Osteoblast (primary cell): ENCODE data around the gene SLC45A1. TPM values are rescaled to one million over a fixed set of nuclear protein-coding genes. Genes with fewer than 3 reads are reported as not detected.
A peak's percentile ranks its signal among the peaks of the same experiment; 100 is the strongest.

ENCODE experiments used
- DNase-seq: peaks from one replicate; pipeline ENCODE4 v3.0.0; 2011; ENCODE audit warnings: low spot score, mixed read lengths; ENCODE audit not compliant: insufficient read length; ENCODE audit errors: missing footprints
- H2AFZ ChIP-seq: 2 replicates; pipeline ENCODE4 v1.6.0; 2011; ENCODE audit warnings: mild to moderate bottlenecking, low read length
- H3K27ac ChIP-seq: 2 replicates; pipeline ENCODE4 v1.5.1; 2011; ENCODE audit warnings: mild to moderate bottlenecking, low read depth, low read length, moderate library complexity
- H3K27me3 ChIP-seq: 2 replicates; pipeline ENCODE4 v1.6.0; 2012; ENCODE audit warnings: mild to moderate bottlenecking, control low read depth, inconsistent platforms, low read length, moderate library complexity; ENCODE audit not compliant: insufficient read depth
- H3K36me3 ChIP-seq: 2 replicates; pipeline ENCODE4 v1.5.1; 2011; ENCODE audit warnings: mild to moderate bottlenecking, low read length, control low read depth, moderate library complexity; ENCODE audit not compliant: insufficient read depth
- H3K4me1 ChIP-seq: 2 replicates; pipeline ENCODE4 v1.5.1; 2011; ENCODE audit warnings: mild to moderate bottlenecking, low read length, control low read depth, moderate library complexity; ENCODE audit not compliant: insufficient read depth
- H3K4me2 ChIP-seq: 2 replicates; pipeline ENCODE4 v1.6.0; 2011; ENCODE audit warnings: mild to moderate bottlenecking, low read length; ENCODE audit not compliant: insufficient read depth
- H3K4me3 ChIP-seq: fragments of 200-600 bp; sonication (generic); 3 replicates; pipeline ENCODE4 v1.5.1; 2012; ENCODE audit warnings: mild to moderate bottlenecking, low read length, inconsistent platforms; ENCODE audit not compliant: insufficient read depth
- H3K79me2 ChIP-seq: 2 replicates; pipeline ENCODE4 v1.6.0; 2012; ENCODE audit warnings: mild to moderate bottlenecking, low read length, control low read depth, inconsistent platforms; ENCODE audit not compliant: insufficient read depth
- H3K9me3 ChIP-seq: 2 replicates; pipeline ENCODE4 v1.5.1; 2011; ENCODE audit warnings: low read depth, low read length, control low read depth
- H4K20me1 ChIP-seq: 2 replicates; pipeline ENCODE4 v1.6.0; 2012; ENCODE audit warnings: mild to moderate bottlenecking, low read length, control low read depth; ENCODE audit not compliant: insufficient read depth
- total RNA-seq: library from RNA; depleted of rRNA; stranded (reverse); fragments of >200 nt; gene quantifications from 2 replicates; pipeline ENCODE4 v1.2.3, GENCODE V29; 2012
- TF ChIP-seq, protein P1 (sequence below): IDR thresholded peaks from 2 replicates; pipeline ENCODE4 v1.5.1; 2011; ENCODE audit warnings: mild to moderate bottlenecking, low read depth, low read length, moderate library complexity; ENCODE audit errors: extremely low read depth

SLC45A1 gene
- total RNA-seq, 1 donor = 1.8 TPM

DNA sequence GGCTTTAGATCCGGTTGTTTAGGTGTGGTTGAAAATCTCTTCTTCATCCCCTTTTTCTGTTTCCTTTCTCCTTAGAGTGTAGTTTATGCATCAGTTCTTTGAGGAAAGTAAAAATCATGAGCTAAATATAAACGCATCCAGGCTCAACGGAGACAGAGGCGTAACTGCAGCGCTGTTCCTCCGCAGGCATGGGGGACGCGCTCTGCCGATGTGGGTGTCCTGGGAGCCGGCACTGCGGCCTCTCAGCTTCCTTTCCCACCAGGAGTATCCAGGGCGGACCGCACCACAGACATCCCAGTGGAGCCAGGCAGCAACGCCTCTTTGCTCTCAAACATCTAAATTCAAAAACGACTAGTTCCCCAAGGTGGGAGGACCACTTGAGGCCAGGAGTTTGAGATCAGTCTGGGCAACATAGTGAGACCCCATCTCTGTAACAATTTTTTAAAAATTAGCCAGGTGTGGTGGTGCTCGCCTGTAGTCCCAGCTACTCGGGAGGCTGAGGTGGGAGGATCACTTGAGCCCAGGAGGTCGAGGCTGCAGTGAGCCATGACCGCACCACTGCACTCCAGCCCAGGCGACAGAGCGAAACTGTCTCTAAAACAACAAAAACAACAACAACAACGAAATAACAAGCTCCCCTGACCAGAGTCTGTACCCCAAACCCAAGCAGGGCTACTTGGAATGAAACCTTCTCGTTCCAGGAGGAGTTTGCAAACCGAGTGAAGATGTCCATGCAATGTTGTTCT, 16.4 kb downstream of the SLC45A1 start:
- TF ChIP-seq, protein P1, sequence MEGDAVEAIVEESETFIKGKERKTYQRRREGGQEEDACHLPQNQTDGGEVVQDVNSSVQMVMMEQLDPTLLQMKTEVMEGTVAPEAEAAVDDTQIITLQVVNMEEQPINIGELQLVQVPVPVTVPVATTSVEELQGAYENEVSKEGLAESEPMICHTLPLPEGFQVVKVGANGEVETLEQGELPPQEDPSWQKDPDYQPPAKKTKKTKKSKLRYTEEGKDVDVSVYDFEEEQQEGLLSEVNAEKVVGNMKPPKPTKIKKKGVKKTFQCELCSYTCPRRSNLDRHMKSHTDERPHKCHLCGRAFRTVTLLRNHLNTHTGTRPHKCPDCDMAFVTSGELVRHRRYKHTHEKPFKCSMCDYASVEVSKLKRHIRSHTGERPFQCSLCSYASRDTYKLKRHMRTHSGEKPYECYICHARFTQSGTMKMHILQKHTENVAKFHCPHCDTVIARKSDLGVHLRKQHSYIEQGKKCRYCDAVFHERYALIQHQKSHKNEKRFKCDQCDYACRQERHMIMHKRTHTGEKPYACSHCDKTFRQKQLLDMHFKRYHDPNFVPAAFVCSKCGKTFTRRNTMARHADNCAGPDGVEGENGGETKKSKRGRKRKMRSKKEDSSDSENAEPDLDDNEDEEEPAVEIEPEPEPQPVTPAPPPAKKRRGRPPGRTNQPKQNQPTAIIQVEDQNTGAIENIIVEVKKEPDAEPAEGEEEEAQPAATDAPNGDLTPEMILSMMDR = no peak
- Histone ChIP-seq H3K4me3 (no peak overlapping the region), H3K4me2 (no peak overlapping the region), H3K9me3 (no peaks in the 10 kb centered on the region), H3K36me3 (no peaks in the 10 kb centered on the region), H4K20me1 (no peaks in the 10 kb centered on the region), H3K27ac (no peak overlapping the region), H3K79me2 (no peaks in the 10 kb centered on the region), H3K27me3 (no peaks in the 10 kb centered on the region), H2AFZ (no peak overlapping the region), H3K4me1 (no peaks in the 10 kb centered on the region)
- DNase-seq = peak; percentile 43

DNA sequence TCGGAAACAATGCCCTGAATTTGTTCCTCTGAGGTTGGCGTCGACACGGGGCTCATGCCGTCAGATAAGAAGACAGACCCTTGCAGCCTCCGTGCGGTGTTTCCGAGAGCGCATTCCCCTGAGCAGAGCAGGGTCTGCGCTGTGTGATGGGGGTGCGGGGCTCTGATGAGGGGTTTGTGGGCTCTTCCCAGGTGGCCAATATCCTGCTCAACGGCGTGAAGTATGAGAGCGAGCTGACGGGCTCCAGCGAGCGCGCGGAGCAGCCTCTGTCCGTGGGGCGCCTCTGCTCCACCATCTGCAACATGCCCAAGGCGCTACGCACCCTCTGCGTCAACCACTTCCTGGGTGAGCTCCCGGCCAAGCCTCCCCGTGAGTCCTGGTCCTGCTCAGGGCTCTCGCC, 17.3 kb downstream of the SLC45A1 start:
- Histone ChIP-seq H4K20me1 (no peaks in the 10 kb centered on the region), H3K27me3 (no peaks in the 10 kb centered on the region), H3K27ac (no peak overlapping the region), H3K79me2 (no peaks in the 10 kb centered on the region), H3K4me3 (no peak overlapping the region), H3K9me3 (no peaks in the 10 kb centered on the region), H3K4me1 (no peaks in the 10 kb centered on the region), H3K36me3 (no peaks in the 10 kb centered on the region), H2AFZ (no peak overlapping the region), H3K4me2 (no peak overlapping the region)
- DNase-seq = peak; percentile 54
- TF ChIP-seq, protein P1 = no peak

DNA sequence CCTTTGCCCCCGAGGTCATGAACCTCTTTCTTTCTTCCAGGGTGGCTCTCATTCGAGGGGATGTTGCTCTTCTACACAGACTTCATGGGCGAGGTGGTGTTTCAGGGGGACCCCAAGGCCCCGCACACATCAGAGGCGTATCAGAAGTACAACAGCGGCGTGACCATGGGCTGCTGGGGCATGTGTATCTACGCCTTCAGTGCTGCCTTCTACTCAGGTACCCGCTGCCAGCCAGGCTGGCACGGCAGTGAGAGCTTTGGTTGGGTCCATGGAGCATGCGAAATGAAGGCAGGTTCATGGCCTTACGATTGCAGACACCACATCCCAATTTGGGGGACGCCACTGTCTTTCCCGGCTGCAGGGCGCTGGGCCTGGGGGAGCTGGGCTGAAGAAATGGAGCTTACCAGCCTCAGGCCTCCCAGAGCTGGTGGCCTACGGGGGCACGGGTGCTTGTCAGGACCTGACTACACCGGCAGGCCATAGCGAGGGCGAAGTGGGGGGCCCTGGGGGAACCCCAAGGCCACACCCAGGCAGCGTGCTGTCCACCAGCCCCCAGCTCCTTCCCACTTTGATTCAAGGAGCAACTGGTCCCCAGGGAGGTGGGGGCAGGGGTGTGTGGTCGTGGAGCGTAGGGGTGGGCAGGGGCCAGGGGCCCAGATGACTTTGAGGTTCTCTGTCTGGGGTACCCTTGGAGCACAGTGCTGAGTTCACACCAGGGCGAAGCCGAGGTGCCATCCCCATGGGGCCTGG, 20.0 kb downstream of the SLC45A1 start:
- Histone ChIP-seq H2AFZ (no peak overlapping the region), H3K4me2 (no peak overlapping the region), H3K79me2 (no peaks in the 10 kb centered on the region), H3K4me1 (peaks cover 2% of the 10 kb centered on the region), H3K36me3 (no peaks in the 10 kb centered on the region), H3K4me3 (no peak overlapping the region), H3K27ac (no peak overlapping the region), H3K27me3 (no peaks in the 10 kb centered on the region), H4K20me1 (no peaks in the 10 kb centered on the region), H3K9me3 (no peaks in the 10 kb centered on the region)
- DNase-seq = peak; percentile 79
- TF ChIP-seq, protein P1 = no peak

DNA sequence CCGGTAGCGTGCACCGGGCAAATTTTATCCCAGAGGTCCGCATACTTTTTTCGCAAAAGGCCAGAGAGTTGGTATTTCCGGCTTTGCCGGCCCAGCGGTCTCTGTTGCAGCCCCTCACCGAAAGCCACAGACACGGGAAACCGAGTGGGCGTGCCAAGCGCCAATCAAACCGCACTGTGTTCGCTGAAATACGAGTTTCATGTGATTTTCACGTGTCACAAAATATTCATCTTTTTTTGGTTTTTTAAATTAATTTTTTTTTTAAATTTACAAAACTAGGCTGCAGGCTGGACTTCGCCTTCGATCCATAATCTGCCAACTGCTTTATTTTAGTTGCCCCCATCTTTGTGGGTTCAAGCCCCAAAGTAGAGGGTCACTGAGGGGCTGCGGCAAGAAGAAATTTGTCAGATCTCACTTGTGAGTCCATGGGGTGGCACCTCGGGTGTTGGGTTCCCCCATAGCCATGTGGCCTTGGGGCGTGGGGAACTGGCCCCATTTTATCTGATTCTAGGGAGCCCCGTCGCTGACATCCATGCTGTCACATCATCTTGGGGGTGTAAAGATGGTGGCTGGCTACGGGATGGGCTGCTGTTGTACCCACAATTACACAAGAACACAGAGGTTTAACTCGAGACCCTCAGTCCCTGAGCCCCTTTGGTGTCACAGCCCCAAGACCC, 20.8 kb downstream of the SLC45A1 start:
- H3K27me3 ChIP-seq = no peaks in the 10 kb centered on the region
- H4K20me1 ChIP-seq = no peaks in the 10 kb centered on the region
- TF ChIP-seq, protein P1 = no peak
- no peaks in the 10 kb centered on the region for H3K79me2 ChIP-seq
- H3K9me3 ChIP-seq = no peaks in the 10 kb centered on the region
- no peak overlapping the region for H3K4me3 ChIP-seq
- H3K4me2 ChIP-seq = no peak overlapping the region
- no peak overlapping the region for H2AFZ ChIP-seq
- H3K36me3 ChIP-seq = no peaks in the 10 kb centered on the region
- H3K27ac ChIP-seq = no peak overlapping the region
- peak; percentile 50 for DNase-seq
- peaks cover 8% of the 10 kb centered on the region for H3K4me1 ChIP-seq
